ENCODE results near the gene ELMO1. TPM values are rescaled to one million over a fixed set of nuclear protein-coding genes. Genes with fewer than 3 reads are reported as not detected.

The ELMO1 gene
- total RNA-seq, 1 experiment from 2014 or later: 10.1 TPM

- DNase-seq (ENCODE audit: extremely low read depth, low read depth): no peak
Observed at GRCh38 chr7:37201876-37202198, 246.8 kb downstream of the ELMO1 start.

GRCh38 chr7:37201003-37201875 lies 247.4 kb downstream of the ELMO1 start:
- DNase-seq (ENCODE audit: extremely low read depth, low read depth): peak; percentile 74

- DNase-seq (ENCODE audit: extremely low read depth, low read depth): peak; percentile 81
Observed at GRCh38 chr7:37198906-37199485, 249.7 kb downstream of the ELMO1 start.

- no peak for DNase-seq (ENCODE audit: extremely low read depth, low read depth)
Observed at GRCh38 chr7:37198041-37198905, 250.4 kb downstream of the ELMO1 start.

GRCh38 chr7:37197108-37197507 lies 251.6 kb downstream of the ELMO1 start:
- DNase-seq (ENCODE audit: extremely low read depth, low read depth): no peak

- DNase-seq (ENCODE audit: extremely low read depth, low read depth): no peak
Observed at GRCh38 chr7:37196676-37197075, 252.0 kb downstream of the ELMO1 start.

GRCh38 chr7:37195388-37195787 lies 253.3 kb downstream of the ELMO1 start:
- no peak for DNase-seq (ENCODE audit: extremely low read depth, low read depth)

GRCh38 chr7:37194943-37195342 lies 253.7 kb downstream of the ELMO1 start:
- DNase-seq (ENCODE audit: extremely low read depth, low read depth): no peak

GRCh38 chr7:37193775-37194135 lies 254.9 kb downstream of the ELMO1 start:
- no peak for DNase-seq (ENCODE audit: extremely low read depth, low read depth)

GRCh38 chr7:37193087-37193774 lies 255.4 kb downstream of the ELMO1 start:
- DNase-seq (ENCODE audit: extremely low read depth, low read depth): no peak

GRCh38 chr7:37191797-37192196 lies 256.9 kb downstream of the ELMO1 start:
- DNase-seq (ENCODE audit: extremely low read depth, low read depth): no peak

- DNase-seq (ENCODE audit: extremely low read depth, low read depth): no peak
Observed at GRCh38 chr7:37187179-37187578, 261.5 kb downstream of the ELMO1 start.

GRCh38 chr7:37186753-37187152 lies 261.9 kb downstream of the ELMO1 start:
- DNase-seq (ENCODE audit: extremely low read depth, low read depth): no peak

GRCh38 chr7:37181550-37181932 lies 267.1 kb downstream of the ELMO1 start:
- no peak for DNase-seq (ENCODE audit: extremely low read depth, low read depth)

GRCh38 chr7:37180828-37181549 lies 267.7 kb downstream of the ELMO1 start:
- no peak for DNase-seq (ENCODE audit: extremely low read depth, low read depth)

GRCh38 chr7:37176079-37176478 lies 272.6 kb downstream of the ELMO1 start:
- no peak for DNase-seq (ENCODE audit: extremely low read depth, low read depth)

- DNase-seq (ENCODE audit: extremely low read depth, low read depth): no peak
Observed at GRCh38 chr7:37174460-37174859, 274.2 kb downstream of the ELMO1 start.

GRCh38 chr7:37173670-37174069 lies 275.0 kb downstream of the ELMO1 start:
- DNase-seq (ENCODE audit: extremely low read depth, low read depth): no peak

- DNase-seq (ENCODE audit: extremely low read depth, low read depth): no peak
Observed at GRCh38 chr7:37162106-37162505, 286.6 kb downstream of the ELMO1 start.

- no peak for DNase-seq (ENCODE audit: extremely low read depth, low read depth)
Observed at GRCh38 chr7:37160656-37161055, 288.0 kb downstream of the ELMO1 start.

All from NCI-H460 (cell line).